GM23338 (cell line): ENCODE data around the gene IGF2BP2. TPM values are rescaled to one million over a fixed set of nuclear protein-coding genes. Genes with fewer than 3 reads are reported as not detected.

Source experiments
- ATAC-seq: fragments of 200-7000 bp; cut with Tn5 transposase; 3 replicates; pipeline ENCODE4 v1.9.1; 2020
- DNase-seq: peaks from one replicate; pipeline ENCODE4 v3.0.0-alpha.2; 2015; ENCODE audit warnings: low spot score
- H2AFZ ChIP-seq: fragments of 200-600 bp; sonication (generic); 2 replicates; pipeline ENCODE4 v1.8.0; 2016; ENCODE audit warnings: antibody characterized with exemption, mild to moderate bottlenecking, moderate library complexity
- H3F3A ChIP-seq: fragments of 200-600 bp; sonication (generic); replicated peaks from 2 replicates; pipeline ENCODE4 v1.8.0; 2017; ENCODE audit warnings: antibody characterized with exemption, mixed run types, low read depth
- H3K27ac ChIP-seq: fragments of 200-600 bp; sonication (generic); 2 replicates; pipeline ENCODE4 v1.6.1; 2016; ENCODE audit warnings: low read depth
- H3K27me3 ChIP-seq: fragments of 200-600 bp; sonication (generic); 2 replicates; pipeline ENCODE4 v1.8.0; 2016; ENCODE audit warnings: mild to moderate bottlenecking, mixed run types, moderate library complexity; ENCODE audit not compliant: insufficient read depth
- H3K36me3 ChIP-seq: fragments of 200-600 bp; sonication (generic); 2 replicates; pipeline ENCODE4 v1.8.0; 2016; ENCODE audit warnings: mild to moderate bottlenecking; ENCODE audit not compliant: insufficient read depth
- H3K4me1 ChIP-seq: fragments of 200-600 bp; sonication (generic); 2 replicates; pipeline ENCODE4 v1.8.0; 2016; ENCODE audit warnings: mild to moderate bottlenecking, moderate library complexity; ENCODE audit not compliant: insufficient read depth
- H3K4me2 ChIP-seq: fragments of 200-600 bp; sonication (generic); 2 replicates; pipeline ENCODE4 v1.7.1; 2017; ENCODE audit warnings: mixed run types
- H3K4me3 ChIP-seq: fragments of 200-600 bp; sonication (generic); 2 replicates; pipeline ENCODE4 v1.6.1; 2016; ENCODE audit warnings: mixed run types
- H3K79me2 ChIP-seq: fragments of 200-600 bp; sonication (generic); replicated peaks from 2 replicates; pipeline ENCODE4 v1.8.0; 2017; ENCODE audit warnings: mild to moderate bottlenecking; ENCODE audit not compliant: insufficient read depth
- H3K9me2 ChIP-seq: fragments of 200-600 bp; sonication (generic); 2 replicates; pipeline ENCODE4 v1.8.0; 2017; ENCODE audit not compliant: insufficient read depth
- H4K20me1 ChIP-seq: fragments of 200-600 bp; sonication (generic); replicated peaks from 2 replicates; pipeline ENCODE4 v1.8.0; 2017; ENCODE audit warnings: mild to moderate bottlenecking; ENCODE audit not compliant: insufficient read depth
- H3K27ac Mint-ChIP-seq: 2 replicates; pipeline ENCODE4 v1.8.0; 2020; ENCODE audit warnings: inconsistent platforms, mild to moderate bottlenecking, moderate library complexity, mixed read lengths
- H3K27me3 Mint-ChIP-seq: 3 replicates; pipeline ENCODE4 v1.8.0; 2022; ENCODE audit warnings: low read depth, mild to moderate bottlenecking, moderate library complexity, mixed read lengths, inconsistent platforms; ENCODE audit not compliant: insufficient read depth, poor library complexity
- H3K36me3 Mint-ChIP-seq: 3 replicates; pipeline ENCODE4 v1.8.0; 2021; ENCODE audit warnings: low read depth, mild to moderate bottlenecking, inconsistent platforms, moderate library complexity, mixed read lengths
- H3K4me1 Mint-ChIP-seq: 3 replicates; pipeline ENCODE4 v1.8.0; 2020; ENCODE audit warnings: mild to moderate bottlenecking, inconsistent platforms, mixed read lengths
- H3K4me3 Mint-ChIP-seq: 3 replicates; pipeline ENCODE4 v1.8.0; 2021; ENCODE audit warnings: moderate library complexity, mild to moderate bottlenecking, inconsistent platforms, mixed read lengths
- H3K9me3 Mint-ChIP-seq: 3 replicates; pipeline ENCODE4 v1.8.0; 2020; ENCODE audit warnings: moderate library complexity, mild to moderate bottlenecking, inconsistent platforms, mixed read lengths
- CREB1 ChIP-seq: fragments of 250-450 bp; sonication (Bioruptor Pico); IDR thresholded peaks from 2 replicates; pipeline ENCODE4 v1.5.0; 2020; ENCODE audit warnings: low read depth, mild to moderate bottlenecking, moderate library complexity
- ETS1 ChIP-seq: IDR thresholded peaks from 2 replicates; pipeline ENCODE4 v1.6.1; 2016; ENCODE audit warnings: antibody characterized with exemption
- EZH2 ChIP-seq: fragments of 200-600 bp; sonication (generic); IDR thresholded peaks from one replicate; pipeline ENCODE4 v1.8.0; 2017; ENCODE audit warnings: antibody characterized with exemption, mild to moderate bottlenecking, low read depth; ENCODE audit not compliant: unreplicated experiment
- EZH2phosphoT487 ChIP-seq: fragments of 200-600 bp; sonication (generic); IDR thresholded peaks from one replicate; pipeline ENCODE4 v1.8.1; 2018; ENCODE audit warnings: antibody characterized with exemption; ENCODE audit not compliant: unreplicated experiment
- JUNB ChIP-seq: IDR thresholded peaks from one replicate; pipeline ENCODE4 v1.6.1; 2016; ENCODE audit warnings: antibody characterized with exemption; ENCODE audit not compliant: unreplicated experiment
- NANOG ChIP-seq: IDR thresholded peaks from 2 replicates; pipeline ENCODE4 v1.6.1; 2016; ENCODE audit warnings: antibody characterized with exemption, borderline replicate concordance
- POLR2AphosphoS5 ChIP-seq: IDR thresholded peaks from 2 replicates; pipeline ENCODE4 v1.6.1; 2016; ENCODE audit warnings: antibody characterized with exemption, low read depth
- REST ChIP-seq: IDR thresholded peaks from one replicate; pipeline ENCODE4 v1.6.1; 2018; ENCODE audit warnings: antibody characterized with exemption; ENCODE audit not compliant: unreplicated experiment
- STAT1 ChIP-seq: IDR thresholded peaks from one replicate; pipeline ENCODE4 v1.6.1; 2016; ENCODE audit warnings: antibody characterized with exemption; ENCODE audit not compliant: unreplicated experiment
- ZNF114 ChIP-seq: fragments of 250-450 bp; sonication (Bioruptor Pico); IDR thresholded peaks from 2 replicates; pipeline ENCODE4 v1.5.0; 2020; ENCODE audit warnings: mild to moderate bottlenecking, moderate library complexity
- ZNF331 ChIP-seq: fragments of 250-450 bp; sonication (Bioruptor Pico); IDR thresholded peaks from 2 replicates; pipeline ENCODE4 v1.5.0; 2020; ENCODE audit warnings: low read depth, mild to moderate bottlenecking, moderate library complexity
- ZNF462 ChIP-seq: fragments of 250-450 bp; sonication (Bioruptor Pico); IDR thresholded peaks from 2 replicates; pipeline ENCODE4 v1.5.0; 2020; ENCODE audit warnings: mild to moderate bottlenecking, moderate library complexity
- polyA plus RNA-seq: library from polyadenylated mRNA; unstranded; fragments of >200 nt; fragmentation: Nextera tagmentation; extraction: Ambion mirVana; gene quantifications from 2 replicates; pipeline ENCODE4 v1.2.1, GENCODE V29; 2016
- total RNA-seq: library from RNA; depleted of rRNA; stranded (reverse); fragments of >200 nt; shearing (Covaris generic); gene quantifications from 2 replicates; pipeline ENCODE4 v1.2.3, GENCODE V29; 2014
- TF ChIP-seq, protein P1 (sequence below), 2 experiments: fragments of 200-600 bp in 1 of 2; sonication (generic) in 1 of 2; conservative IDR thresholded peaks; 2 replicates each; pipeline versions ENCODE4 v1.5.1 to v1.6.1; 2016 to 2017; ENCODE audit warnings: antibody characterized with exemption in 2 of 2, low read depth in 2 of 2, mild to moderate bottlenecking in 2 of 2, moderate library complexity in 1 of 2

Gene IGF2BP2
- total and polyA plus RNA-seq, 2 experiments from 2014 or later = 82.9 to 84.5 TPM

- no peak overlapping the region for H3K27ac ChIP-seq
- no peaks in the 10 kb centered on the region; the same call in 1 of the 2 replicates for H4K20me1 ChIP-seq
- H3K36me3 Mint-ChIP-seq = peaks cover 87% of the 10 kb centered on the region
- H3K9me2 ChIP-seq = no peaks in the 10 kb centered on the region
- H3K4me1 ChIP-seq = peaks cover 12% of the 10 kb centered on the region; the same call in 1 of the 2 replicates
- DNase-seq (no peak), ATAC-seq (no peak)
- no peak overlapping the region for H2AFZ ChIP-seq
- H3K27me3 Mint-ChIP-seq = peaks cover 22% of the 10 kb centered on the region
- no peak overlapping the region for H3K4me2 ChIP-seq
- H3F3A ChIP-seq = peaks cover 4% of the 10 kb centered on the region; the same call in 1 of the 2 replicates
- H3K36me3 ChIP-seq = peaks cover 28% of the 10 kb centered on the region
- no peaks in the 10 kb centered on the region for H3K27me3 ChIP-seq
- H3K27ac Mint-ChIP-seq = 0 out of 2 replicates have a peak overlapping the region, but pooled peaks have one; percentile 65
- no peaks in the 10 kb centered on the region for H3K9me3 Mint-ChIP-seq
- H3K4me1 Mint-ChIP-seq = peaks cover 33% of the 10 kb centered on the region
- H3K4me3 Mint-ChIP-seq = no peak overlapping the region
- no peak overlapping the region for H3K4me3 ChIP-seq
- TF ChIP-seq ETS1 (no peak), ZNF114 (CRISPR knock-in tag) (no peak), NANOG (no peak), REST (no peak), ZNF331 (CRISPR knock-in tag) (no peak), JUNB (no peak), POLR2AphosphoS5 (no peak), CREB1 (CRISPR knock-in tag) (no peak), EZH2 (no peak), EZH2phosphoT487 (no peak), ZNF462 (CRISPR knock-in tag) (no peak), STAT1 (no peak)
- TF ChIP-seq, protein P1, sequence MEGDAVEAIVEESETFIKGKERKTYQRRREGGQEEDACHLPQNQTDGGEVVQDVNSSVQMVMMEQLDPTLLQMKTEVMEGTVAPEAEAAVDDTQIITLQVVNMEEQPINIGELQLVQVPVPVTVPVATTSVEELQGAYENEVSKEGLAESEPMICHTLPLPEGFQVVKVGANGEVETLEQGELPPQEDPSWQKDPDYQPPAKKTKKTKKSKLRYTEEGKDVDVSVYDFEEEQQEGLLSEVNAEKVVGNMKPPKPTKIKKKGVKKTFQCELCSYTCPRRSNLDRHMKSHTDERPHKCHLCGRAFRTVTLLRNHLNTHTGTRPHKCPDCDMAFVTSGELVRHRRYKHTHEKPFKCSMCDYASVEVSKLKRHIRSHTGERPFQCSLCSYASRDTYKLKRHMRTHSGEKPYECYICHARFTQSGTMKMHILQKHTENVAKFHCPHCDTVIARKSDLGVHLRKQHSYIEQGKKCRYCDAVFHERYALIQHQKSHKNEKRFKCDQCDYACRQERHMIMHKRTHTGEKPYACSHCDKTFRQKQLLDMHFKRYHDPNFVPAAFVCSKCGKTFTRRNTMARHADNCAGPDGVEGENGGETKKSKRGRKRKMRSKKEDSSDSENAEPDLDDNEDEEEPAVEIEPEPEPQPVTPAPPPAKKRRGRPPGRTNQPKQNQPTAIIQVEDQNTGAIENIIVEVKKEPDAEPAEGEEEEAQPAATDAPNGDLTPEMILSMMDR (conservative IDR thresholded peaks at IDR 0.05; ENCODE audit: low read depth in 2 of 2) = no peak
- no peaks in the 10 kb centered on the region for H3K79me2 ChIP-seq
Measured at GRCh38 chr3:185647880-185648210, 177.0 kb downstream of the IGF2BP2 start.
